Stimulated activated effector memory CD8-positive, alpha-beta T cell treated with anti-CD3 and anti-CD28 coated beads, Interleukin-12 subunit alpha, Interleukin-12 subunit beta, amount 100 ng/mL, for 72 hours (primary cell): ENCODE data around the gene SCRN1.
A peak's percentile ranks its signal among the peaks of the same experiment; 100 is the strongest.
"Not testable (repeated sequence)": the region's sequence is repeated elsewhere in the genome, so short reads cannot be mapped to it uniquely, and the experiment has no call there.

Experiments
- ATAC-seq: fragments of 150-1000 bp; cut with Tn5 transposase; 2 replicates; pipeline ENCODE4 v1.10.0; 2021
- DNase-seq, 2 donors: peaks; one replicate each; pipeline ENCODE4 v3.0.0; 2021 to 2022; ENCODE audit warnings: low spot score in 2 of 2
- H3K27ac Mint-ChIP-seq: one replicate; pipeline ENCODE4 v1.8.0; 2022; ENCODE audit warnings: mild to moderate bottlenecking, mixed read lengths
- H3K36me3 Mint-ChIP-seq: one replicate; pipeline ENCODE4 v1.8.0; 2022; ENCODE audit warnings: mild to moderate bottlenecking, mixed read lengths
- H3K4me1 Mint-ChIP-seq: one replicate; pipeline ENCODE4 v1.8.0; 2022; ENCODE audit warnings: mixed read lengths
- H3K4me3 Mint-ChIP-seq: one replicate; pipeline ENCODE4 v1.8.0; 2022; ENCODE audit warnings: mild to moderate bottlenecking, mixed read lengths
- H3K9me3 Mint-ChIP-seq: one replicate; pipeline ENCODE4 v1.8.0; 2022; ENCODE audit warnings: mixed read lengths

Gene SCRN1

GRCh38 chr7:29906200-29907022, 83.2 kb downstream of the SCRN1 start:
- H3K4me3 Mint-ChIP-seq, result no peak overlapping the region

GRCh38 chr7:29900745-29901144, 88.9 kb downstream of the SCRN1 start:
- Mint-ChIP-seq H3K36me3 (no peaks in the 10 kb centered on the region), H3K9me3 (peaks cover 7% of the 10 kb centered on the region), H3K4me1 (no peaks in the 10 kb centered on the region), H3K27ac (no peak overlapping the region), H3K4me3 (no peak overlapping the region)
- peak; percentile 28 for ATAC-seq
- peak in 1 of 2 donors; percentile 40 for DNase-seq

More at GRCh38 chr7:29906200-29907022, 83.2 kb downstream of the SCRN1 start:
- H3K9me3 Mint-ChIP-seq, result peaks cover 22% of the 10 kb centered on the region
- no peaks in the 10 kb centered on the region for H3K4me1 Mint-ChIP-seq
- H3K27ac Mint-ChIP-seq, result no peak overlapping the region
- no peaks in the 10 kb centered on the region for H3K36me3 Mint-ChIP-seq
- ATAC-seq (no peak), DNase-seq (no peak)

GRCh38 chr7:29898301-29898700, 91.3 kb downstream of the SCRN1 start:
- no peaks in the 10 kb centered on the region for H3K9me3 Mint-ChIP-seq
- H3K4me1 Mint-ChIP-seq, result no peaks in the 10 kb centered on the region
- no peak overlapping the region for H3K27ac Mint-ChIP-seq
- no peaks in the 10 kb centered on the region for H3K36me3 Mint-ChIP-seq
- no peak overlapping the region for H3K4me3 Mint-ChIP-seq
- DNase-seq, result no peak
- ATAC-seq, result no peak

GRCh38 chr7:29896685-29897411, 92.8 kb downstream of the SCRN1 start:
- Mint-ChIP-seq H3K4me1 (no peaks in the 10 kb centered on the region), H3K36me3 (no peaks in the 10 kb centered on the region), H3K4me3 (no peak overlapping the region), H3K9me3 (no peaks in the 10 kb centered on the region), H3K27ac (no peak overlapping the region)
- DNase-seq (no peak), ATAC-seq (no peak)

- Mint-ChIP-seq H3K27ac (no peak overlapping the region), H3K36me3 (no peaks in the 10 kb centered on the region), H3K9me3 (no peaks in the 10 kb centered on the region), H3K4me1 (no peaks in the 10 kb centered on the region), H3K4me3 (no peak overlapping the region)
- DNase-seq, result peak in 1 of 2 donors; percentile 12
- no peak for ATAC-seq
Measured at GRCh38 chr7:29895559-29895958, 94.0 kb downstream of the SCRN1 start.

GRCh38 chr7:29894256-29894655, 95.3 kb downstream of the SCRN1 start:
- no peak overlapping the region for H3K4me3 Mint-ChIP-seq
- ATAC-seq (no peak), DNase-seq (peak in 1 of 2 donors; percentile 26)
- no peaks in the 10 kb centered on the region for H3K4me1 Mint-ChIP-seq
- H3K36me3 Mint-ChIP-seq, result no peaks in the 10 kb centered on the region
- H3K27ac Mint-ChIP-seq, result no peak overlapping the region
- no peaks in the 10 kb centered on the region for H3K9me3 Mint-ChIP-seq

- H3K4me1 Mint-ChIP-seq, result no peaks in the 10 kb centered on the region
- no peak overlapping the region for H3K27ac Mint-ChIP-seq
- no peak for ATAC-seq
- DNase-seq, result peak in 1 of 2 donors; percentile 25
- no peaks in the 10 kb centered on the region for H3K36me3 Mint-ChIP-seq
- no peak overlapping the region for H3K4me3 Mint-ChIP-seq
- no peaks in the 10 kb centered on the region for H3K9me3 Mint-ChIP-seq
Measured at GRCh38 chr7:29893351-29893965, 96.1 kb downstream of the SCRN1 start.

- Mint-ChIP-seq H3K9me3 (no peaks in the 10 kb centered on the region), H3K36me3 (no peaks in the 10 kb centered on the region), H3K4me3 (no peak overlapping the region), H3K27ac (no peak overlapping the region), H3K4me1 (no peaks in the 10 kb centered on the region)
- DNase-seq (peak in 1 of 2 donors; percentile 33), ATAC-seq (peak; percentile 9)
Measured at GRCh38 chr7:29892231-29892630, 97.4 kb downstream of the SCRN1 start.

- peak; percentile 17 for ATAC-seq
- no peaks in the 10 kb centered on the region for H3K9me3 Mint-ChIP-seq
- no peak overlapping the region for H3K27ac Mint-ChIP-seq
- no peak overlapping the region for H3K4me3 Mint-ChIP-seq
- no peaks in the 10 kb centered on the region for H3K4me1 Mint-ChIP-seq
- H3K36me3 Mint-ChIP-seq, result no peaks in the 10 kb centered on the region
- DNase-seq, result no peak
Measured at GRCh38 chr7:29891766-29892165, 97.8 kb downstream of the SCRN1 start.

- DNase-seq, H3K4me3 Mint-ChIP-seq, ATAC-seq, H3K9me3 Mint-ChIP-seq, H3K36me3 Mint-ChIP-seq, H3K27ac Mint-ChIP-seq, H3K4me1 Mint-ChIP-seq: not testable (repeated sequence)
Measured at GRCh38 chr7:29890786-29891185, 98.8 kb downstream of the SCRN1 start.

GRCh38 chr7:29890251-29890650, 99.3 kb downstream of the SCRN1 start:
- H3K4me1 Mint-ChIP-seq, result no peaks in the 10 kb centered on the region
- ATAC-seq, result no peak

GRCh38 chr7:29889288-29889687, 100.3 kb downstream of the SCRN1 start:
- Mint-ChIP-seq H3K4me1 (no peaks in the 10 kb centered on the region), H3K27ac (no peak overlapping the region), H3K9me3 (no peaks in the 10 kb centered on the region), H3K4me3 (no peak overlapping the region), H3K36me3 (no peaks in the 10 kb centered on the region)
- ATAC-seq, result no peak
- DNase-seq, result no peak

More at GRCh38 chr7:29890251-29890650, 99.3 kb downstream of the SCRN1 start:
- Mint-ChIP-seq H3K27ac (no peak overlapping the region), H3K4me3 (no peak overlapping the region), H3K36me3 (no peaks in the 10 kb centered on the region), H3K9me3 (no peaks in the 10 kb centered on the region)
- DNase-seq, result no peak

- H3K27ac Mint-ChIP-seq, result no peak overlapping the region
- H3K36me3 Mint-ChIP-seq, result no peaks in the 10 kb centered on the region
- DNase-seq (no peak), ATAC-seq (no peak)
- H3K4me1 Mint-ChIP-seq, result no peaks in the 10 kb centered on the region
- H3K9me3 Mint-ChIP-seq, result no peaks in the 10 kb centered on the region
- no peak overlapping the region for H3K4me3 Mint-ChIP-seq
Measured at GRCh38 chr7:29888006-29888405, 101.6 kb downstream of the SCRN1 start.

- H3K9me3 Mint-ChIP-seq, result no peaks in the 10 kb centered on the region
- no peaks in the 10 kb centered on the region for H3K4me1 Mint-ChIP-seq
- no peak overlapping the region for H3K4me3 Mint-ChIP-seq
- DNase-seq (no peak), ATAC-seq (no peak)
- no peak overlapping the region for H3K27ac Mint-ChIP-seq
- H3K36me3 Mint-ChIP-seq, result no peaks in the 10 kb centered on the region
Measured at GRCh38 chr7:29886827-29887226, 102.8 kb downstream of the SCRN1 start.

- H3K4me3 Mint-ChIP-seq, result no peak overlapping the region
- H3K36me3 Mint-ChIP-seq, result no peaks in the 10 kb centered on the region
- no peaks in the 10 kb centered on the region for H3K4me1 Mint-ChIP-seq
- H3K9me3 Mint-ChIP-seq, result no peaks in the 10 kb centered on the region
- H3K27ac Mint-ChIP-seq, result no peak overlapping the region
- ATAC-seq, result no peak
- no peak for DNase-seq
Measured at GRCh38 chr7:29885626-29886025, 104.0 kb downstream of the SCRN1 start.
